GM15510 (cell line): ENCODE measurements around the gene PRRC2B.

Experiments
- POLR2A ChIP-seq: IDR thresholded peaks from 3 replicates; pipeline ENCODE4 v1.6.1; 2011; ENCODE audit warnings: borderline replicate concordance; ENCODE audit not compliant: insufficient read length; ENCODE audit errors: extremely low read depth

The PRRC2B gene

DNA sequence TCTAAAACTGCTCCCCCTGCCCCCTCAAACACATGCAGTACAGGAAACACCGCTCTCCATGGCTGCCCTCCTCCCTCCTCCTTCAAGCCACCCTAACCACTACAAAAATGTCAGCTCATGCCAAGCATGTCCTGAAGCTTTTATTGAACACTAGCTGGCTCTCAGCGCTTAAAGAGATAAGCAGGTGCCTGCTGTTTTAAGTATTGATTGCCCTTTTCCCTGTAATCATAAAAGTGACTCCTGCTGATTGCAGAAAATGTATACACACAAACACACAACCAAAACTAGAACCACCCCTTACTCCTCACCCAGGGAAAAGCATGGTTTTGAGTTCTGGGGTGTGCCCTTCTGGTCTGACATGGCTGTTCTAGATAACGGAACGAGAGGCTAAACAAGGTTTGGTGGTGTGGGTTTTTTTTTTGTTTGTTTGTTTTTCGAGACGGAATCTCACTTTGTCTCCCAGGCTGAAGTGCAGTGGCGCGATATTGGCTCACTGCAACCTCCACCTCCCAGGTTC lies 140.9 kb downstream of the PRRC2B start:
- TF ChIP-seq POLR2A, result no peak

GRCh38 chr9:131537946-131538345 lies 144.1 kb downstream of the PRRC2B start:
- TF ChIP-seq POLR2A, result no peak

DNA sequence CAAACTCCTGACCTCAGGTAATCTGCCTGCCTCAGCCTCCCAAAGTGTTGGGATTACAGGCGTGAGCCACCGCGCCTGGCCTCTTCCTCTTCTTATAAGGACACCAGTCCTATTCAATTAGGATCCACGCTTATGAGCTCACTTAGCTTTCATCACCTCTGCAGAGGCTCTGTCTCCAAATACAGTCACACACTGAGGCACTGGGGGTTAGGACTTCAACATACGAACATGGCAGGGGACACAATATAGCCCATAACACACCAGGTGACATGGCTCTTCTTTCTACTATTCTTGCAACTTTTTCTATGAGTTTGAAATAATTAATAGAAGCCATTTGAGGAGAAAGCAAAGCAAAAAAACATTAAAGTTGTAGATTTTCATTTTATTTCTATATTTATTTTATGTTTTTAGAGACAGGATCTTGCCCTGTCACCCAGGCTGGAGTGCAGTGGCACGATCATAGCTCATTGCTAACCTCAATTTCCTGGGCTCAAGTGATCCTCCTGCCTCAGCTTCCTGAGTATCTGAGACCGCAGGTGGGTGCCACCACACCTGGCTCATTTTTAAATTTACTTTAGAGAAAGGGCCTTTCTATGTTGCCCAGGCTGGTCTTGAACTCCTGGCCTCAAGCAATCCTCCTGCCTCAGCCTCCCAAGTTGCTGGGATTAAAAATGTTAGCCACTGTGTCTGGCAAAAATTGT lies 145.5 kb downstream of the PRRC2B start:
- no peak for TF ChIP-seq POLR2A

DNA sequence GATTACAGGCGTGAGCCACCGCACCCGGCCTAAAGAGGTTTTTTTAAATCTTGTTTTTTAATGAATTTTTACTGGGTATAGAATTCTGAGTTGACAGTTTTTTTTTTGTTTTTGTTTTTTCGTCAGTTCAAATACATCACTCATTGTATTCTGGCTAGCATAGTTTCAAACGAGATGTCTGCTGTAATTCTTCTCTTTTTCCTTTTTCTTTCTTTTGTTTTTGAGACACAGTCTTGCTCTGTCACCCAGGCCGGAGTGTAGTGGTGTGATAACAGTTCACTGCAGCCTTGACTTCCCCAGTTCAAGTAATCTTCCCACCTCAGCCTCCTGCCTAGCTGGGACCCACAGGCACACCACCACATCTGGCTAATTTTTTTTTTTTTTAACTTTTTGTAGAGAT lies 149.3 kb downstream of the PRRC2B start:
- no peak for TF ChIP-seq POLR2A

DNA sequence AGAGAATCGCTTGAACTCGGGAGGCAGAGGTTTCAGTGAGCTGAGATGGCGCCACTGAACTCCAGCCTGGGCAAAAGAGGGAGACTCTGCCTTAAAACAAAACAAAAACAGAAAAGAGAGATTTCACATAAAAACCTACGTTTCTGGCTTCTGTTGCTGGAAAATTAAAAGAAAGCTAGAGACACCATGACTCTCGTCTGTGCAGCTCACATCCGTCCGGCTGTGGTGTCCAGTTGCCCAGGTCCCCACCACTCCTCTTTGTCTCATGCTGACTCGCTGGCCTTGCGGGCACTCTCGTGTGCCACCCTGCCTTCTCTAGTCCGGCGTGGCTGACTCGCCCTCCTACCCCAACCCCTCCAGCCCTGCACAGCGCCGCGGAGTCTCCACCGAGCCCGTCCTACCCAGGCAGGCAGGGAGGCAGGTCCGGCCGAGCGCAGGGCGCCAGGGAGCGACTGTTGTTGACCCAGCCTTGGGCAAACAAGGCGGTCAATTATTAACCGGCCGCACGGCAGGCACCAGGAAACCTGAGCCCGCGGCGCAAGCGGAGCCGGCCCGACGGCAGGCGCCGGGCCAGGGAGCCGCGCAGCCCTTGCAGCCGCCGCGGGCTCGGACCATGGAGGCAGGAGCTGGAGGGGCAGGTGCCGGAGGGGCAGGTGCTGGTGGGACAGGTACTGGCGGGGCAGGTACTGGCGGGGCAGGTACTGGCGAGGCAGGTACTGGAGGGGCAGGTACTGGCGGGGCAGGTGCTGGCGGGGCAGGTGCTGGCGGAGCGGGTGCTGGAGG lies 151.3 kb downstream of the PRRC2B start, which contains the start of gene PRRT1B:
PRRT1B (plus strand) TSS at position 521 of the 783 bp plus-strand sequence; CDS start at position 614, 93 bp downstream.
- TF ChIP-seq POLR2A, result no peak

- TF ChIP-seq POLR2A, result no peak
Observed at GRCh38 chr9:131545786-131546335, 152.0 kb downstream of the PRRC2B start.

GRCh38 chr9:131546336-131547084 lies 152.6 kb downstream of the PRRC2B start:
- TF ChIP-seq POLR2A, result no peak
